Measurements from ENCODE around the gene SLC6A9.

Gene SLC6A9

GRCh38 chr1:44016890-44017400 lies 14.3 kb downstream of the SLC6A9 start:
- TF ChIP-seq EZH2phosphoT487 (conservative IDR thresholded peaks at IDR 0.05; ENCODE audit: low read length), result no peak
- TF ChIP-seq, protein P1, sequence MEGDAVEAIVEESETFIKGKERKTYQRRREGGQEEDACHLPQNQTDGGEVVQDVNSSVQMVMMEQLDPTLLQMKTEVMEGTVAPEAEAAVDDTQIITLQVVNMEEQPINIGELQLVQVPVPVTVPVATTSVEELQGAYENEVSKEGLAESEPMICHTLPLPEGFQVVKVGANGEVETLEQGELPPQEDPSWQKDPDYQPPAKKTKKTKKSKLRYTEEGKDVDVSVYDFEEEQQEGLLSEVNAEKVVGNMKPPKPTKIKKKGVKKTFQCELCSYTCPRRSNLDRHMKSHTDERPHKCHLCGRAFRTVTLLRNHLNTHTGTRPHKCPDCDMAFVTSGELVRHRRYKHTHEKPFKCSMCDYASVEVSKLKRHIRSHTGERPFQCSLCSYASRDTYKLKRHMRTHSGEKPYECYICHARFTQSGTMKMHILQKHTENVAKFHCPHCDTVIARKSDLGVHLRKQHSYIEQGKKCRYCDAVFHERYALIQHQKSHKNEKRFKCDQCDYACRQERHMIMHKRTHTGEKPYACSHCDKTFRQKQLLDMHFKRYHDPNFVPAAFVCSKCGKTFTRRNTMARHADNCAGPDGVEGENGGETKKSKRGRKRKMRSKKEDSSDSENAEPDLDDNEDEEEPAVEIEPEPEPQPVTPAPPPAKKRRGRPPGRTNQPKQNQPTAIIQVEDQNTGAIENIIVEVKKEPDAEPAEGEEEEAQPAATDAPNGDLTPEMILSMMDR (IDR thresholded peaks at IDR 0.05; ENCODE audit: insufficient read depth, low read length, poor library complexity, severe bottlenecking), result no peak
- H3K9ac ChIP-seq (ENCODE audit: low read length), result no peak overlapping the region

GRCh38 chr1:44016041-44016889 lies 15.0 kb downstream of the SLC6A9 start:
- no peak overlapping the region for H2AFZ ChIP-seq (ENCODE audit: low read depth, low read length, severe bottlenecking)
- H3K4me3 ChIP-seq (ENCODE audit: insufficient read depth, low read length, poor library complexity, severe bottlenecking), result no peak overlapping the region
- no peak overlapping the region for H3K9ac ChIP-seq (ENCODE audit: low read length)
- H3K9me2 ChIP-seq (replicated peaks; ENCODE audit: insufficient read depth, low read length), result no peaks in the 10 kb centered on the region
- no peaks in the 10 kb centered on the region for H3K79me2 ChIP-seq (ENCODE audit: insufficient read depth, low read length)
- no peak overlapping the region for H3K27ac ChIP-seq (ENCODE audit: low read depth, low read length)
- no peak overlapping the region for H3K4me2 ChIP-seq (ENCODE audit: low read depth, low read length, poor library complexity, severe bottlenecking)
- no peaks in the 10 kb centered on the region for H4K20me1 ChIP-seq (ENCODE audit: low read depth, low read length)
- no peaks in the 10 kb centered on the region for H3F3A ChIP-seq (ENCODE audit: insufficient read depth)
- no peaks in the 10 kb centered on the region for H3K27me3 ChIP-seq (ENCODE audit: low read length)
- H3K9me3 ChIP-seq (ENCODE audit: insufficient read depth, low read length), result no peaks in the 10 kb centered on the region
- H3K36me3 ChIP-seq (ENCODE audit: low read length), result no peaks in the 10 kb centered on the region
- TF ChIP-seq EZH2phosphoT487 (conservative IDR thresholded peaks at IDR 0.05; ENCODE audit: low read length), result no peak
- TF ChIP-seq, protein P1 (IDR thresholded peaks at IDR 0.05; ENCODE audit: insufficient read depth, low read length, poor library complexity, severe bottlenecking), result no peak

More at GRCh38 chr1:44016890-44017400, 14.3 kb downstream of the SLC6A9 start:
- no peaks in the 10 kb centered on the region for H3K79me2 ChIP-seq (ENCODE audit: insufficient read depth, low read length)
- H3K36me3 ChIP-seq (ENCODE audit: low read length), result no peaks in the 10 kb centered on the region
- H3K9me3 ChIP-seq (ENCODE audit: insufficient read depth, low read length), result no peaks in the 10 kb centered on the region
- no peaks in the 10 kb centered on the region for H4K20me1 ChIP-seq (ENCODE audit: low read depth, low read length)
- H3K27ac ChIP-seq (ENCODE audit: low read depth, low read length), result no peak overlapping the region
- no peaks in the 10 kb centered on the region for H3F3A ChIP-seq (ENCODE audit: insufficient read depth)
- H3K9me2 ChIP-seq (replicated peaks; ENCODE audit: insufficient read depth, low read length), result no peaks in the 10 kb centered on the region
- no peak overlapping the region for H3K4me2 ChIP-seq (ENCODE audit: low read depth, low read length, poor library complexity, severe bottlenecking)
- H3K4me3 ChIP-seq (ENCODE audit: insufficient read depth, low read length, poor library complexity, severe bottlenecking), result no peak overlapping the region
- no peaks in the 10 kb centered on the region for H3K27me3 ChIP-seq (ENCODE audit: low read length)
- H2AFZ ChIP-seq (ENCODE audit: low read depth, low read length, severe bottlenecking), result no peak overlapping the region

- Histone ChIP-seq H3K9ac (ENCODE audit: low read length) (no peak overlapping the region), H3K36me3 (ENCODE audit: low read length) (no peaks in the 10 kb centered on the region)
- TF ChIP-seq, protein P1 (IDR thresholded peaks at IDR 0.05; ENCODE audit: insufficient read depth, low read length, poor library complexity, severe bottlenecking), result no peak
- no peak for TF ChIP-seq EZH2phosphoT487 (conservative IDR thresholded peaks at IDR 0.05; ENCODE audit: low read length)
Measured at GRCh38 chr1:44015206-44015605, 16.1 kb downstream of the SLC6A9 start.

More at GRCh38 chr1:44015206-44015605, 16.1 kb downstream of the SLC6A9 start:
- no peaks in the 10 kb centered on the region for H3K9me3 ChIP-seq (ENCODE audit: insufficient read depth, low read length)
- H3K4me2 ChIP-seq (ENCODE audit: low read depth, low read length, poor library complexity, severe bottlenecking), result no peak overlapping the region
- H3F3A ChIP-seq (ENCODE audit: insufficient read depth), result no peaks in the 10 kb centered on the region
- H3K4me3 ChIP-seq (ENCODE audit: insufficient read depth, low read length, poor library complexity, severe bottlenecking), result no peak overlapping the region
- H3K79me2 ChIP-seq (ENCODE audit: insufficient read depth, low read length), result no peaks in the 10 kb centered on the region
- H4K20me1 ChIP-seq (ENCODE audit: low read depth, low read length), result no peaks in the 10 kb centered on the region
- no peak overlapping the region for H3K27ac ChIP-seq (ENCODE audit: low read depth, low read length)
- no peak overlapping the region for H2AFZ ChIP-seq (ENCODE audit: low read depth, low read length, severe bottlenecking)
- H3K27me3 ChIP-seq (ENCODE audit: low read length), result no peaks in the 10 kb centered on the region
- no peaks in the 10 kb centered on the region for H3K9me2 ChIP-seq (replicated peaks; ENCODE audit: insufficient read depth, low read length)

Measured in SU-DHL-6 (cell line).